Neural progenitor cell (in vitro differentiated cells): ENCODE measurements around the gene PARD3B.

Experiments used
- CTCF ChIP-seq: fragments of 200-600 bp; sonication (generic); IDR thresholded peaks from 2 replicates; pipeline ENCODE4 v1.5.1; 2017; ENCODE audit warnings: antibody characterized with exemption, mild to moderate bottlenecking
- EZH2 ChIP-seq: fragments of 200-600 bp; sonication (generic); IDR thresholded peaks from 2 replicates; pipeline ENCODE4 v1.6.1; 2017; ENCODE audit warnings: antibody characterized with exemption, mild to moderate bottlenecking, moderate library complexity
- EZH2phosphoT487 ChIP-seq: fragments of 200-600 bp; sonication (generic); IDR thresholded peaks from 2 replicates; pipeline ENCODE4 v1.6.1; 2017; ENCODE audit warnings: antibody characterized with exemption

- TF ChIP-seq EZH2phosphoT487 (no peak), CTCF (no peak), EZH2 (no peak)
Observed at GRCh38 chr2:204662956-204663355, 117.7 kb downstream of the PARD3B start.
